ENCODE data around the gene MAPKAP1.

The MAPKAP1 gene

GRCh38 chr9:125407432-125407973 lies 299.5 kb downstream of the MAPKAP1 start:
- Histone ChIP-seq H3K4me2 (ENCODE audit: low read length) (peak overlapping the region; percentile 79), H3K9me3 (ENCODE audit: insufficient read depth, low read depth, low read length) (peaks cover 3% of the 10 kb centered on the region), H3K18ac (ENCODE audit: low read length) (peak overlapping the region; percentile 50), H4K91ac (ENCODE audit: low read depth, low read length) (peak overlapping the region; percentile 42), H3K4ac (ENCODE audit: low read depth, low read length) (no peak overlapping the region), H3K79me1 (ENCODE audit: low read length) (peaks cover 7% of the 10 kb centered on the region), H3K27ac (ENCODE audit: low read depth, low read length) (no peak overlapping the region), H3K27me3 (ENCODE audit: insufficient read depth, low read length) (no peaks in the 10 kb centered on the region), H4K8ac (ENCODE audit: low read depth, low read length) (peak overlapping the region; percentile 71), H2BK12ac (ENCODE audit: low read length) (peak overlapping the region; percentile 47), H3K9ac (ENCODE audit: low read length) (no peak overlapping the region), H3K14ac (ENCODE audit: low read length) (peak overlapping the region; percentile 47), H4K12ac (ENCODE audit: low read depth, low read length) (peak overlapping the region; percentile 39), H3K4me3 (ENCODE audit: low read depth, low read length) (peak overlapping the region; percentile 50), H2AK5ac (ENCODE audit: low read length) (no peak overlapping the region), H2AFZ (ENCODE audit: insufficient read depth, low read length, poor library complexity) (peak overlapping the region; percentile 46), H2BK5ac (ENCODE audit: low read depth, low read length, poor library complexity) (no peak overlapping the region), H3K23ac (ENCODE audit: low read length) (no peak overlapping the region), H3K79me2 (ENCODE audit: control insufficient read depth, insufficient read depth, low read length, poor library complexity) (peaks cover 7% of the 10 kb centered on the region), H3K36me3 (ENCODE audit: control insufficient read depth in 1 of 2, insufficient read depth in 2 of 2, low read length in 2 of 2) (no peaks in the 10 kb centered on the region), H2BK120ac (ENCODE audit: insufficient read depth, low read length, poor library complexity) (peak overlapping the region; percentile 81), H3K4me1 (ENCODE audit: control insufficient read depth in 1 of 2, insufficient read depth in 2 of 2, low read length in 2 of 2) (peaks cover 0 to 3% of the 10 kb centered on the region in 2 experiments)
- no peak for DNase-seq
- no CpG with 5 or more reads among the region's 17 CpGs for WGBS (ENCODE audit: extremely low coverage, insufficient coverage, insufficient read length)

DNA sequence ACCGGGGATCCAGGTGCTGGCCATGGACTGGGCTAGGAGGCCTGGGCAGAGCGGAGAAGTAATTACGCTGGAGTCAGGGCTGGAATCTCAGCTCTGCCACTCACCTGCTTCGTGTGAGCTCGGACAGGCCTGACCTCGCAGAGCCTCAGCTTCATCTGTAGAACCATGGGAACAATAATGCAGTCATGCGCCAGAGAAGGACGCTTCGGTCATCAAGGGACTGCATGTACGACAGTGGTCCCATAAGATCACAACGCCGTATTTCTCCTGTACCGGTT lies 300.3 kb downstream of the MAPKAP1 start:
- Histone ChIP-seq H4K91ac (ENCODE audit: low read depth, low read length) (no peak overlapping the region), H2BK12ac (ENCODE audit: low read length) (no peak overlapping the region), H2BK5ac (ENCODE audit: low read depth, low read length, poor library complexity) (no peak overlapping the region), H3K9ac (ENCODE audit: low read length) (no peak overlapping the region), H3K36me3 (ENCODE audit: control insufficient read depth in 1 of 2, insufficient read depth in 2 of 2, low read length in 2 of 2) (no peaks in the 10 kb centered on the region), H3K4ac (ENCODE audit: low read depth, low read length) (no peak overlapping the region), H4K12ac (ENCODE audit: low read depth, low read length) (no peak overlapping the region), H4K8ac (ENCODE audit: low read depth, low read length) (no peak overlapping the region), H3K79me2 (ENCODE audit: control insufficient read depth, insufficient read depth, low read length, poor library complexity) (peaks cover 7% of the 10 kb centered on the region), H3K23ac (ENCODE audit: low read length) (no peak overlapping the region), H3K4me2 (ENCODE audit: low read length) (no peak overlapping the region), H2AK5ac (ENCODE audit: low read length) (no peak overlapping the region), H3K4me1 (ENCODE audit: control insufficient read depth in 1 of 2, insufficient read depth in 2 of 2, low read length in 2 of 2) (peaks cover 0 to 3% of the 10 kb centered on the region in 2 experiments), H3K27ac (ENCODE audit: low read depth, low read length) (no peak overlapping the region), H3K79me1 (ENCODE audit: low read length) (peaks cover 7% of the 10 kb centered on the region), H3K4me3 (ENCODE audit: low read depth, low read length) (no peak overlapping the region), H3K9me3 (ENCODE audit: insufficient read depth, low read depth, low read length) (peaks cover 3% of the 10 kb centered on the region), H3K18ac (ENCODE audit: low read length) (no peak overlapping the region), H3K27me3 (ENCODE audit: insufficient read depth, low read length) (no peaks in the 10 kb centered on the region), H2AFZ (ENCODE audit: insufficient read depth, low read length, poor library complexity) (no peak overlapping the region), H3K14ac (ENCODE audit: low read length) (no peak overlapping the region), H2BK120ac (ENCODE audit: insufficient read depth, low read length, poor library complexity) (no peak overlapping the region)
- DNase-seq, result no peak
- WGBS (ENCODE audit: extremely low coverage, insufficient coverage, insufficient read length), result no CpG with 5 or more reads among the region's 13 CpGs

GRCh38 chr9:125405938-125406809 lies 300.8 kb downstream of the MAPKAP1 start:
- H4K12ac ChIP-seq (ENCODE audit: low read depth, low read length), result no peak overlapping the region
- no peak overlapping the region for H2BK5ac ChIP-seq (ENCODE audit: low read depth, low read length, poor library complexity)
- no peak overlapping the region for H2BK120ac ChIP-seq (ENCODE audit: insufficient read depth, low read length, poor library complexity)
- H2AFZ ChIP-seq (ENCODE audit: insufficient read depth, low read length, poor library complexity), result no peak overlapping the region
- no peak overlapping the region for H3K27ac ChIP-seq (ENCODE audit: low read depth, low read length)
- no peak overlapping the region for H3K14ac ChIP-seq (ENCODE audit: low read length)
- H3K27me3 ChIP-seq (ENCODE audit: insufficient read depth, low read length), result no peaks in the 10 kb centered on the region
- no peak overlapping the region for H3K4me2 ChIP-seq (ENCODE audit: low read length)
- no peak for DNase-seq
- peak overlapping the region; percentile 4 for H4K91ac ChIP-seq (ENCODE audit: low read depth, low read length)
- H3K36me3 ChIP-seq (ENCODE audit: control insufficient read depth in 1 of 2, insufficient read depth in 2 of 2, low read length in 2 of 2), result no peaks in the 10 kb centered on the region
- peaks cover 0 to 3% of the 10 kb centered on the region in 2 experiments for H3K4me1 ChIP-seq (ENCODE audit: control insufficient read depth in 1 of 2, insufficient read depth in 2 of 2, low read length in 2 of 2)
- no CpG with 5 or more reads among the region's 15 CpGs for WGBS (ENCODE audit: extremely low coverage, insufficient coverage, insufficient read length)
- no peak overlapping the region for H3K23ac ChIP-seq (ENCODE audit: low read length)
- H3K18ac ChIP-seq (ENCODE audit: low read length), result no peak overlapping the region
- peaks cover 3% of the 10 kb centered on the region for H3K9me3 ChIP-seq (ENCODE audit: insufficient read depth, low read depth, low read length)
- no peak overlapping the region for H2AK5ac ChIP-seq (ENCODE audit: low read length)
- no peak overlapping the region for H3K4ac ChIP-seq (ENCODE audit: low read depth, low read length)
- H3K4me3 ChIP-seq (ENCODE audit: low read depth, low read length), result no peak overlapping the region
- peaks cover 7% of the 10 kb centered on the region for H3K79me2 ChIP-seq (ENCODE audit: control insufficient read depth, insufficient read depth, low read length, poor library complexity)
- peak overlapping the region; percentile 26 for H2BK12ac ChIP-seq (ENCODE audit: low read length)
- H4K8ac ChIP-seq (ENCODE audit: low read depth, low read length), result no peak overlapping the region
- peaks cover 7% of the 10 kb centered on the region for H3K79me1 ChIP-seq (ENCODE audit: low read length)
- H3K9ac ChIP-seq (ENCODE audit: low read length), result no peak overlapping the region

- Histone ChIP-seq H3K9ac (ENCODE audit: low read length) (no peak overlapping the region), H2AK5ac (ENCODE audit: low read length) (no peak overlapping the region), H3K4me1 (ENCODE audit: control insufficient read depth in 1 of 2, insufficient read depth in 2 of 2, low read length in 2 of 2) (peaks cover 0 to 3% of the 10 kb centered on the region in 2 experiments), H4K91ac (ENCODE audit: low read depth, low read length) (no peak overlapping the region), H2BK12ac (ENCODE audit: low read length) (no peak overlapping the region), H3K27ac (ENCODE audit: low read depth, low read length) (no peak overlapping the region), H3K9me3 (ENCODE audit: insufficient read depth, low read depth, low read length) (no peaks in the 10 kb centered on the region), H3K4me2 (ENCODE audit: low read length) (no peak overlapping the region), H2BK120ac (ENCODE audit: insufficient read depth, low read length, poor library complexity) (no peak overlapping the region), H4K12ac (ENCODE audit: low read depth, low read length) (no peak overlapping the region), H3K4me3 (ENCODE audit: low read depth, low read length) (no peak overlapping the region), H3K79me1 (ENCODE audit: low read length) (peaks cover 7% of the 10 kb centered on the region), H3K18ac (ENCODE audit: low read length) (no peak overlapping the region), H2AFZ (ENCODE audit: insufficient read depth, low read length, poor library complexity) (no peak overlapping the region), H3K36me3 (ENCODE audit: control insufficient read depth in 1 of 2, insufficient read depth in 2 of 2, low read length in 2 of 2) (no peaks in the 10 kb centered on the region), H3K79me2 (ENCODE audit: control insufficient read depth, insufficient read depth, low read length, poor library complexity) (peaks cover 7% of the 10 kb centered on the region), H4K8ac (ENCODE audit: low read depth, low read length) (no peak overlapping the region), H3K14ac (ENCODE audit: low read length) (no peak overlapping the region), H2BK5ac (ENCODE audit: low read depth, low read length, poor library complexity) (no peak overlapping the region), H3K27me3 (ENCODE audit: insufficient read depth, low read length) (no peaks in the 10 kb centered on the region), H3K4ac (ENCODE audit: low read depth, low read length) (no peak overlapping the region), H3K23ac (ENCODE audit: low read length) (no peak overlapping the region)
- no peak for DNase-seq
- no CpG with 5 or more reads among the region's 7 CpGs for WGBS (ENCODE audit: extremely low coverage, insufficient coverage, insufficient read length)
Measured at GRCh38 chr9:125404733-125405132, 302.3 kb downstream of the MAPKAP1 start.

Data from trophoblast cell (in vitro differentiated cells and primary cell).